Activated T-helper 17 cell treated with anti-CD3 and anti-CD28 coated beads, Interleukin-2, amount 50 U/mL, for 72 hours (primary cell): ENCODE measurements around the gene PTPN12. TPM values are rescaled to one million over a fixed set of nuclear protein-coding genes. Genes with fewer than 3 reads are reported as not detected.

Experiments
- ATAC-seq: fragments of 150-1000 bp; cut with Tn5 transposase; replicated peaks from 2 replicates; pipeline ENCODE4 v1.10.0; 2021; ENCODE audit warnings: mild to moderate bottlenecking, moderate library complexity
- H3K27ac Mint-ChIP-seq: one replicate; pipeline ENCODE4 v1.8.0; 2022; ENCODE audit warnings: mixed read lengths
- H3K27me3 Mint-ChIP-seq: one replicate; pipeline ENCODE4 v1.8.0; 2022; ENCODE audit warnings: mixed read lengths
- H3K36me3 Mint-ChIP-seq: one replicate; pipeline ENCODE4 v1.8.0; 2022; ENCODE audit warnings: low read depth, mild to moderate bottlenecking, mixed read lengths
- H3K4me1 Mint-ChIP-seq: one replicate; pipeline ENCODE4 v1.8.0; 2022; ENCODE audit warnings: mixed read lengths
- H3K4me3 Mint-ChIP-seq: one replicate; pipeline ENCODE4 v1.8.0; 2022; ENCODE audit warnings: mild to moderate bottlenecking, mixed read lengths
- H3K9me3 Mint-ChIP-seq: one replicate; pipeline ENCODE4 v1.8.0; 2022; ENCODE audit warnings: mixed read lengths
- total RNA-seq, 2 donors: library from RNA; stranded (reverse); gene quantifications; one replicate each; pipeline ENCODE4 v1.2.3, GENCODE V29; 2022

Gene PTPN12
- total RNA-seq, 2 donors from 2014 or later: 10.8 to 11.7 TPM

GRCh38 chr7:77687100-77687746 is 150.1 kb downstream of the PTPN12 start:
- peaks cover 20% of the 10 kb centered on the region for H3K4me1 Mint-ChIP-seq
- H3K36me3 Mint-ChIP-seq: peaks cover 28% of the 10 kb centered on the region
- H3K27me3 Mint-ChIP-seq: no peaks in the 10 kb centered on the region
- peak overlapping the region; percentile 52 for H3K4me3 Mint-ChIP-seq
- peak overlapping the region; percentile 84 for H3K27ac Mint-ChIP-seq
- ATAC-seq: peak; percentile 37
- no peaks in the 10 kb centered on the region for H3K9me3 Mint-ChIP-seq

- H3K4me3 Mint-ChIP-seq: peak overlapping the region; percentile 52
- peak overlapping the region; percentile 84 for H3K27ac Mint-ChIP-seq
- peaks cover 23% of the 10 kb centered on the region for H3K36me3 Mint-ChIP-seq
- no peaks in the 10 kb centered on the region for H3K27me3 Mint-ChIP-seq
- peak; percentile 86 for ATAC-seq
- peaks cover 20% of the 10 kb centered on the region for H3K4me1 Mint-ChIP-seq
- no peaks in the 10 kb centered on the region for H3K9me3 Mint-ChIP-seq
Measured at GRCh38 chr7:77687747-77688144, 150.7 kb downstream of the PTPN12 start.

Other genes with a start within 250 kb of the PTPN12 start
- 1 to 10 TPM; 1.1 to 2.9 TPM for gene GSAP, start 120.9 kb upstream of the PTPN12 start, total RNA-seq
- gene RSBN1L, start 159.2 kb downstream of the PTPN12 start, total RNA-seq: 10 to 100 TPM; 15.1 to 21.6 TPM